Fibroblast of upper back skin (primary cell): ENCODE results near the gene TRPV4.
"Not testable (repeated sequence)": the region's sequence is repeated elsewhere in the genome, so short reads cannot be mapped to it uniquely, and the experiment has no call there.

Source experiments
- DNase-seq: peaks from one replicate; pipeline ENCODE4 v3.0.0-alpha.2; 2013

TRPV4 gene

GRCh38 chr12:109833307-109834189, at the start of gene TRPV4:
TSS of gene TRPV4 (minus strand) at chr12:109833398. CDS start at chr12:109814796, 18,602 bp downstream.
- peak; percentile 45 for DNase-seq

GRCh38 chr12:109881752-109882151, 48.6 kb upstream of the TRPV4 start:
- DNase-seq, result no peak

GRCh38 chr12:109880938-109881337, 47.7 kb upstream of the TRPV4 start:
- no peak for DNase-seq

- peak; percentile 75 for DNase-seq
Observed at GRCh38 chr12:109880043-109880931, 47.1 kb upstream of the TRPV4 start, which contains the start of gene GLTP. TSS of gene GLTP (minus strand) at chr12:109880541. CDS start at chr12:109880374, 167 bp downstream.

GRCh38 chr12:109879351-109880042, 46.3 kb upstream of the TRPV4 start:
- no peak for DNase-seq

- no peak for DNase-seq
Observed at GRCh38 chr12:109878749-109879148, 45.6 kb upstream of the TRPV4 start.

GRCh38 chr12:109878247-109878625, 45.0 kb upstream of the TRPV4 start:
- no peak for DNase-seq

GRCh38 chr12:109877504-109878246, 44.5 kb upstream of the TRPV4 start:
- no peak for DNase-seq

- DNase-seq, result no peak
Observed at GRCh38 chr12:109876406-109876805, 43.2 kb upstream of the TRPV4 start.

GRCh38 chr12:109875572-109876131, 42.5 kb upstream of the TRPV4 start:
- no peak for DNase-seq

GRCh38 chr12:109873653-109874052, 40.5 kb upstream of the TRPV4 start:
- no peak for DNase-seq

GRCh38 chr12:109871668-109872314, 38.6 kb upstream of the TRPV4 start:
- peak; percentile 11 for DNase-seq

GRCh38 chr12:109870648-109871047, 37.5 kb upstream of the TRPV4 start:
- peak; percentile 50 for DNase-seq

- DNase-seq, result no peak
Observed at GRCh38 chr12:109868182-109869051, 35.2 kb upstream of the TRPV4 start.

- no peak for DNase-seq
Observed at GRCh38 chr12:109864916-109865315, 31.7 kb upstream of the TRPV4 start.

- DNase-seq, result peak; percentile 18
Observed at GRCh38 chr12:109863847-109864712, 30.9 kb upstream of the TRPV4 start.

GRCh38 chr12:109862491-109862890, 29.3 kb upstream of the TRPV4 start:
- not testable (repeated sequence) for DNase-seq

GRCh38 chr12:109861689-109862314, 28.6 kb upstream of the TRPV4 start:
- no peak for DNase-seq

GRCh38 chr12:109860977-109861376, 27.8 kb upstream of the TRPV4 start:
- no peak for DNase-seq
